GM23338 (cell line): ENCODE data around the gene FHAD1. TPM values are rescaled to one million over a fixed set of nuclear protein-coding genes. Genes with fewer than 3 reads are reported as not detected.

Experiments used
- ATAC-seq: fragments of 200-7000 bp; cut with Tn5 transposase; 3 replicates; pipeline ENCODE4 v1.9.1; 2020
- DNase-seq: peaks from one replicate; pipeline ENCODE4 v3.0.0-alpha.2; 2015; ENCODE audit warnings: low spot score
- H2AFZ ChIP-seq: fragments of 200-600 bp; sonication (generic); 2 replicates; pipeline ENCODE4 v1.8.0; 2016; ENCODE audit warnings: antibody characterized with exemption, mild to moderate bottlenecking, moderate library complexity
- H3F3A ChIP-seq: fragments of 200-600 bp; sonication (generic); replicated peaks from 2 replicates; pipeline ENCODE4 v1.8.0; 2017; ENCODE audit warnings: antibody characterized with exemption, mixed run types, low read depth
- H3K27ac ChIP-seq: fragments of 200-600 bp; sonication (generic); 2 replicates; pipeline ENCODE4 v1.6.1; 2016; ENCODE audit warnings: low read depth
- H3K27me3 ChIP-seq: fragments of 200-600 bp; sonication (generic); 2 replicates; pipeline ENCODE4 v1.8.0; 2016; ENCODE audit warnings: mild to moderate bottlenecking, mixed run types, moderate library complexity; ENCODE audit not compliant: insufficient read depth
- H3K36me3 ChIP-seq: fragments of 200-600 bp; sonication (generic); 2 replicates; pipeline ENCODE4 v1.8.0; 2016; ENCODE audit warnings: mild to moderate bottlenecking; ENCODE audit not compliant: insufficient read depth
- H3K4me1 ChIP-seq: fragments of 200-600 bp; sonication (generic); 2 replicates; pipeline ENCODE4 v1.8.0; 2016; ENCODE audit warnings: mild to moderate bottlenecking, moderate library complexity; ENCODE audit not compliant: insufficient read depth
- H3K4me2 ChIP-seq: fragments of 200-600 bp; sonication (generic); 2 replicates; pipeline ENCODE4 v1.7.1; 2017; ENCODE audit warnings: mixed run types
- H3K4me3 ChIP-seq: fragments of 200-600 bp; sonication (generic); 2 replicates; pipeline ENCODE4 v1.6.1; 2016; ENCODE audit warnings: mixed run types
- H3K79me2 ChIP-seq: fragments of 200-600 bp; sonication (generic); replicated peaks from 2 replicates; pipeline ENCODE4 v1.8.0; 2017; ENCODE audit warnings: mild to moderate bottlenecking; ENCODE audit not compliant: insufficient read depth
- H3K9me2 ChIP-seq: fragments of 200-600 bp; sonication (generic); 2 replicates; pipeline ENCODE4 v1.8.0; 2017; ENCODE audit not compliant: insufficient read depth
- H4K20me1 ChIP-seq: fragments of 200-600 bp; sonication (generic); replicated peaks from 2 replicates; pipeline ENCODE4 v1.8.0; 2017; ENCODE audit warnings: mild to moderate bottlenecking; ENCODE audit not compliant: insufficient read depth
- H3K27ac Mint-ChIP-seq: 2 replicates; pipeline ENCODE4 v1.8.0; 2020; ENCODE audit warnings: inconsistent platforms, mild to moderate bottlenecking, moderate library complexity, mixed read lengths
- H3K27me3 Mint-ChIP-seq: 3 replicates; pipeline ENCODE4 v1.8.0; 2022; ENCODE audit warnings: low read depth, mild to moderate bottlenecking, moderate library complexity, mixed read lengths, inconsistent platforms; ENCODE audit not compliant: insufficient read depth, poor library complexity
- H3K36me3 Mint-ChIP-seq: 3 replicates; pipeline ENCODE4 v1.8.0; 2021; ENCODE audit warnings: low read depth, mild to moderate bottlenecking, inconsistent platforms, moderate library complexity, mixed read lengths
- H3K4me1 Mint-ChIP-seq: 3 replicates; pipeline ENCODE4 v1.8.0; 2020; ENCODE audit warnings: mild to moderate bottlenecking, inconsistent platforms, mixed read lengths
- H3K4me3 Mint-ChIP-seq: 3 replicates; pipeline ENCODE4 v1.8.0; 2021; ENCODE audit warnings: moderate library complexity, mild to moderate bottlenecking, inconsistent platforms, mixed read lengths
- H3K9me3 Mint-ChIP-seq: 3 replicates; pipeline ENCODE4 v1.8.0; 2020; ENCODE audit warnings: moderate library complexity, mild to moderate bottlenecking, inconsistent platforms, mixed read lengths
- CREB1 ChIP-seq: fragments of 250-450 bp; sonication (Bioruptor Pico); IDR thresholded peaks from 2 replicates; pipeline ENCODE4 v1.5.0; 2020; ENCODE audit warnings: low read depth, mild to moderate bottlenecking, moderate library complexity
- ETS1 ChIP-seq: IDR thresholded peaks from 2 replicates; pipeline ENCODE4 v1.6.1; 2016; ENCODE audit warnings: antibody characterized with exemption
- EZH2 ChIP-seq: fragments of 200-600 bp; sonication (generic); IDR thresholded peaks from one replicate; pipeline ENCODE4 v1.8.0; 2017; ENCODE audit warnings: antibody characterized with exemption, mild to moderate bottlenecking, low read depth; ENCODE audit not compliant: unreplicated experiment
- EZH2phosphoT487 ChIP-seq: fragments of 200-600 bp; sonication (generic); IDR thresholded peaks from one replicate; pipeline ENCODE4 v1.8.1; 2018; ENCODE audit warnings: antibody characterized with exemption; ENCODE audit not compliant: unreplicated experiment
- JUNB ChIP-seq: IDR thresholded peaks from one replicate; pipeline ENCODE4 v1.6.1; 2016; ENCODE audit warnings: antibody characterized with exemption; ENCODE audit not compliant: unreplicated experiment
- NANOG ChIP-seq: IDR thresholded peaks from 2 replicates; pipeline ENCODE4 v1.6.1; 2016; ENCODE audit warnings: antibody characterized with exemption, borderline replicate concordance
- POLR2AphosphoS5 ChIP-seq: IDR thresholded peaks from 2 replicates; pipeline ENCODE4 v1.6.1; 2016; ENCODE audit warnings: antibody characterized with exemption, low read depth
- REST ChIP-seq: IDR thresholded peaks from one replicate; pipeline ENCODE4 v1.6.1; 2018; ENCODE audit warnings: antibody characterized with exemption; ENCODE audit not compliant: unreplicated experiment
- STAT1 ChIP-seq: IDR thresholded peaks from one replicate; pipeline ENCODE4 v1.6.1; 2016; ENCODE audit warnings: antibody characterized with exemption; ENCODE audit not compliant: unreplicated experiment
- ZNF114 ChIP-seq: fragments of 250-450 bp; sonication (Bioruptor Pico); IDR thresholded peaks from 2 replicates; pipeline ENCODE4 v1.5.0; 2020; ENCODE audit warnings: mild to moderate bottlenecking, moderate library complexity
- ZNF331 ChIP-seq: fragments of 250-450 bp; sonication (Bioruptor Pico); IDR thresholded peaks from 2 replicates; pipeline ENCODE4 v1.5.0; 2020; ENCODE audit warnings: low read depth, mild to moderate bottlenecking, moderate library complexity
- ZNF462 ChIP-seq: fragments of 250-450 bp; sonication (Bioruptor Pico); IDR thresholded peaks from 2 replicates; pipeline ENCODE4 v1.5.0; 2020; ENCODE audit warnings: mild to moderate bottlenecking, moderate library complexity
- polyA plus RNA-seq: library from polyadenylated mRNA; unstranded; fragments of >200 nt; fragmentation: Nextera tagmentation; extraction: Ambion mirVana; gene quantifications from 2 replicates; pipeline ENCODE4 v1.2.1, GENCODE V29; 2016
- total RNA-seq: library from RNA; depleted of rRNA; stranded (reverse); fragments of >200 nt; shearing (Covaris generic); gene quantifications from 2 replicates; pipeline ENCODE4 v1.2.3, GENCODE V29; 2014
- TF ChIP-seq, protein P1 (sequence below), 2 experiments: fragments of 200-600 bp in 1 of 2; sonication (generic) in 1 of 2; conservative IDR thresholded peaks; 2 replicates each; pipeline versions ENCODE4 v1.5.1 to v1.6.1; 2016 to 2017; ENCODE audit warnings: antibody characterized with exemption in 2 of 2, low read depth in 2 of 2, mild to moderate bottlenecking in 2 of 2, moderate library complexity in 1 of 2

Gene FHAD1
- total and polyA plus RNA-seq, 2 experiments from 2014 or later: 1.8 to 3.3 TPM

- Histone ChIP-seq H3F3A (no peaks in the 10 kb centered on the region), H2AFZ (no peak overlapping the region), H3K4me2 (no peak overlapping the region), H3K36me3 (no peaks in the 10 kb centered on the region), H3K27me3 (peaks cover 24% of the 10 kb centered on the region), H3K4me3 (no peak overlapping the region), H3K4me1 (peaks cover 10% of the 10 kb centered on the region), H3K9me2 (no peaks in the 10 kb centered on the region), H4K20me1 (no peaks in the 10 kb centered on the region), H3K27ac (no peak overlapping the region), H3K79me2 (no peaks in the 10 kb centered on the region)
- no peak overlapping the region for H3K27ac Mint-ChIP-seq
- H3K36me3 Mint-ChIP-seq: no peaks in the 10 kb centered on the region
- peaks cover 28% of the 10 kb centered on the region for H3K27me3 Mint-ChIP-seq
- DNase-seq (no peak), ATAC-seq (no peak)
- TF ChIP-seq REST: no peak
- TF ChIP-seq POLR2AphosphoS5: no peak
- no peak for TF ChIP-seq ZNF462 (CRISPR knock-in tag)
- no peak for TF ChIP-seq CREB1 (CRISPR knock-in tag)
- no peak for TF ChIP-seq ETS1
- TF ChIP-seq, protein P1, sequence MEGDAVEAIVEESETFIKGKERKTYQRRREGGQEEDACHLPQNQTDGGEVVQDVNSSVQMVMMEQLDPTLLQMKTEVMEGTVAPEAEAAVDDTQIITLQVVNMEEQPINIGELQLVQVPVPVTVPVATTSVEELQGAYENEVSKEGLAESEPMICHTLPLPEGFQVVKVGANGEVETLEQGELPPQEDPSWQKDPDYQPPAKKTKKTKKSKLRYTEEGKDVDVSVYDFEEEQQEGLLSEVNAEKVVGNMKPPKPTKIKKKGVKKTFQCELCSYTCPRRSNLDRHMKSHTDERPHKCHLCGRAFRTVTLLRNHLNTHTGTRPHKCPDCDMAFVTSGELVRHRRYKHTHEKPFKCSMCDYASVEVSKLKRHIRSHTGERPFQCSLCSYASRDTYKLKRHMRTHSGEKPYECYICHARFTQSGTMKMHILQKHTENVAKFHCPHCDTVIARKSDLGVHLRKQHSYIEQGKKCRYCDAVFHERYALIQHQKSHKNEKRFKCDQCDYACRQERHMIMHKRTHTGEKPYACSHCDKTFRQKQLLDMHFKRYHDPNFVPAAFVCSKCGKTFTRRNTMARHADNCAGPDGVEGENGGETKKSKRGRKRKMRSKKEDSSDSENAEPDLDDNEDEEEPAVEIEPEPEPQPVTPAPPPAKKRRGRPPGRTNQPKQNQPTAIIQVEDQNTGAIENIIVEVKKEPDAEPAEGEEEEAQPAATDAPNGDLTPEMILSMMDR (conservative IDR thresholded peaks at IDR 0.05; ENCODE audit: low read depth in 2 of 2): no peak
- TF ChIP-seq STAT1: no peak
- TF ChIP-seq EZH2phosphoT487: no peak
- TF ChIP-seq EZH2: no peak
- no peak for TF ChIP-seq ZNF331 (CRISPR knock-in tag)
- TF ChIP-seq NANOG: no peak
- no peak for TF ChIP-seq JUNB
- no peak for TF ChIP-seq ZNF114 (CRISPR knock-in tag)
- H3K4me3 Mint-ChIP-seq: no peak overlapping the region
- H3K4me1 Mint-ChIP-seq: peaks cover 21% of the 10 kb centered on the region
- H3K9me3 Mint-ChIP-seq: no peaks in the 10 kb centered on the region
Measured at GRCh38 chr1:15407580-15407979, 160.6 kb downstream of the FHAD1 start.
